ENCODE results near the gene NR3C2. TPM values are rescaled to one million over a fixed set of nuclear protein-coding genes. Genes with fewer than 3 reads are reported as not detected.

NR3C2 gene
- total RNA-seq, 1 donor from 2014 or later, result 16.7 TPM

GRCh38 chr4:148436512-148436911 lies 5.7 kb downstream of the NR3C2 start:
- no peak overlapping the region for H3K27ac ChIP-seq (ENCODE audit: low read depth, low read length)
- H3K9ac ChIP-seq (ENCODE audit: low read depth in 1 of 3, low read length in 3 of 3), result no peak overlapping the region
- peaks cover 12 to 29% (median 14%) of the 10 kb centered on the region in 3 donors for H3K4me1 ChIP-seq (ENCODE audit: control insufficient read depth in 3 of 3, insufficient read depth in 3 of 3, low read length in 3 of 3)
- peaks cover 0 to 8% (median 5%) of the 10 kb centered on the region in 3 donors for H3K36me3 ChIP-seq (ENCODE audit: control insufficient read depth in 3 of 3, insufficient read depth in 3 of 3, low read length in 3 of 3)
- H3K4me3 ChIP-seq (ENCODE audit: low read length in 3 of 3), result no peak overlapping the region
- H3K27me3 ChIP-seq (ENCODE audit: control insufficient read depth in 3 of 3, insufficient read depth in 3 of 3, low read length in 3 of 3), result no peaks in the 10 kb centered on the region
- H3K9me3 ChIP-seq (ENCODE audit: control insufficient read depth in 3 of 3, low read length in 3 of 3), result no peaks in the 10 kb centered on the region

GRCh38 chr4:148435654-148436406 lies 6.4 kb downstream of the NR3C2 start:
- H3K9ac ChIP-seq (ENCODE audit: low read depth in 1 of 3, low read length in 3 of 3), result no peak overlapping the region
- peak overlapping the region in 1 of 3 donors; percentile 8 for H3K4me3 ChIP-seq (ENCODE audit: low read length in 3 of 3)
- H3K27me3 ChIP-seq (ENCODE audit: control insufficient read depth in 3 of 3, insufficient read depth in 3 of 3, low read length in 3 of 3), result no peaks in the 10 kb centered on the region
- H3K36me3 ChIP-seq (ENCODE audit: control insufficient read depth in 3 of 3, insufficient read depth in 3 of 3, low read length in 3 of 3), result peaks cover 0 to 8% (median 5%) of the 10 kb centered on the region in 3 donors
- no peaks in the 10 kb centered on the region for H3K9me3 ChIP-seq (ENCODE audit: control insufficient read depth in 3 of 3, low read length in 3 of 3)
- peaks cover 14 to 25% (median 15%) of the 10 kb centered on the region in 3 donors for H3K4me1 ChIP-seq (ENCODE audit: control insufficient read depth in 3 of 3, insufficient read depth in 3 of 3, low read length in 3 of 3)
- no peak overlapping the region for H3K27ac ChIP-seq (ENCODE audit: low read depth, low read length)

GRCh38 chr4:148434075-148434773 lies 8.0 kb downstream of the NR3C2 start:
- Histone ChIP-seq H3K27ac (ENCODE audit: low read depth, low read length) (no peak overlapping the region), H3K9ac (ENCODE audit: low read depth in 1 of 3, low read length in 3 of 3) (peak overlapping the region in 1 of 3 donors; percentile 40), H3K27me3 (ENCODE audit: control insufficient read depth in 3 of 3, insufficient read depth in 3 of 3, low read length in 3 of 3) (no peaks in the 10 kb centered on the region), H3K4me3 (ENCODE audit: low read length in 3 of 3) (no peak overlapping the region), H3K4me1 (ENCODE audit: control insufficient read depth in 3 of 3, insufficient read depth in 3 of 3, low read length in 3 of 3) (peaks cover 12 to 16% (median 15%) of the 10 kb centered on the region in 3 donors), H3K9me3 (ENCODE audit: control insufficient read depth in 3 of 3, low read length in 3 of 3) (no peaks in the 10 kb centered on the region), H3K36me3 (ENCODE audit: control insufficient read depth in 3 of 3, insufficient read depth in 3 of 3, low read length in 3 of 3) (peaks cover 0 to 8% (median 5%) of the 10 kb centered on the region in 3 donors)

- Histone ChIP-seq H3K27ac (ENCODE audit: low read depth, low read length) (no peak overlapping the region), H3K4me1 (ENCODE audit: control insufficient read depth in 3 of 3, insufficient read depth in 3 of 3, low read length in 3 of 3) (peaks cover 10 to 17% (median 15%) of the 10 kb centered on the region in 3 donors), H3K9ac (ENCODE audit: low read depth in 1 of 3, low read length in 3 of 3) (no peak overlapping the region), H3K27me3 (ENCODE audit: control insufficient read depth in 3 of 3, insufficient read depth in 3 of 3, low read length in 3 of 3) (no peaks in the 10 kb centered on the region), H3K4me3 (ENCODE audit: low read length in 3 of 3) (no peak overlapping the region), H3K9me3 (ENCODE audit: control insufficient read depth in 3 of 3, low read length in 3 of 3) (no peaks in the 10 kb centered on the region), H3K36me3 (ENCODE audit: control insufficient read depth in 3 of 3, insufficient read depth in 3 of 3, low read length in 3 of 3) (peaks cover 0 to 8% (median 5%) of the 10 kb centered on the region in 3 donors)
Observed at GRCh38 chr4:148431401-148431800, 10.8 kb downstream of the NR3C2 start.

DNA sequence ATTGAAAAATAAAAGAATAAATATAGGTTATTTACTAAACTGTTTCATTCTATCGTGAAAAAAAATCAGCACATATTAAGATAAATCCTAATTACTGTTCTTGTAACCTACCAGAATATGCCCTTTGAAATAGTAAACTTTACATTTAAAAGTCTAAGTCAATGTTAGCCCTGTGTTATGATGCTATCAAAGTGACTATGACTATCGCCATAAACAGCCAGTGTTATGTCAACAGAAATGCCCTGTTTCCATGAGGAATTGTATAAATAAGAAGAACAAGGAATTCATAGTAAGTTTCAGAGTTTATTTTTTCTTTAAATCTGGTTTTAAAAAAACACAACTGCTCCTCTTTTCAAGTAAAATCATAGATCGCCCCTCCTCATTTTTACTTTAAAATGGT lies 11.4 kb downstream of the NR3C2 start:
- H3K9ac ChIP-seq (ENCODE audit: low read depth in 1 of 3, low read length in 3 of 3), result no peak overlapping the region
- H3K4me1 ChIP-seq (ENCODE audit: control insufficient read depth in 3 of 3, insufficient read depth in 3 of 3, low read length in 3 of 3), result peaks cover 8 to 18% (median 14%) of the 10 kb centered on the region in 3 donors
- H3K4me3 ChIP-seq (ENCODE audit: low read length in 3 of 3), result no peak overlapping the region
- H3K9me3 ChIP-seq (ENCODE audit: control insufficient read depth in 3 of 3, low read length in 3 of 3), result no peaks in the 10 kb centered on the region
- no peaks in the 10 kb centered on the region for H3K27me3 ChIP-seq (ENCODE audit: control insufficient read depth in 3 of 3, insufficient read depth in 3 of 3, low read length in 3 of 3)
- no peak overlapping the region for H3K27ac ChIP-seq (ENCODE audit: low read depth, low read length)
- peaks cover 0 to 6% (median 3%) of the 10 kb centered on the region in 3 donors for H3K36me3 ChIP-seq (ENCODE audit: control insufficient read depth in 3 of 3, insufficient read depth in 3 of 3, low read length in 3 of 3)

- no peaks in the 10 kb centered on the region for H3K27me3 ChIP-seq (ENCODE audit: control insufficient read depth in 3 of 3, insufficient read depth in 3 of 3, low read length in 3 of 3)
- H3K36me3 ChIP-seq (ENCODE audit: control insufficient read depth in 3 of 3, insufficient read depth in 3 of 3, low read length in 3 of 3), result no peaks in the 10 kb centered on the region
- H3K27ac ChIP-seq (ENCODE audit: low read depth, low read length), result no peak overlapping the region
- peaks cover 2 to 12% (median 7%) of the 10 kb centered on the region in 3 donors for H3K4me1 ChIP-seq (ENCODE audit: control insufficient read depth in 3 of 3, insufficient read depth in 3 of 3, low read length in 3 of 3)
- H3K9me3 ChIP-seq (ENCODE audit: control insufficient read depth in 3 of 3, low read length in 3 of 3), result no peaks in the 10 kb centered on the region
- H3K9ac ChIP-seq (ENCODE audit: low read depth in 1 of 3, low read length in 3 of 3), result no peak overlapping the region
- H3K4me3 ChIP-seq (ENCODE audit: low read length in 3 of 3), result no peak overlapping the region
Observed at GRCh38 chr4:148429206-148429605, 13.0 kb downstream of the NR3C2 start.

GRCh38 chr4:148426643-148427042 lies 15.6 kb downstream of the NR3C2 start:
- Histone ChIP-seq H3K9me3 (ENCODE audit: control insufficient read depth in 3 of 3, low read length in 3 of 3) (no peaks in the 10 kb centered on the region), H3K4me3 (ENCODE audit: low read length in 3 of 3) (no peak overlapping the region), H3K4me1 (ENCODE audit: control insufficient read depth in 3 of 3, insufficient read depth in 3 of 3, low read length in 3 of 3) (peaks cover 0 to 11% (median 7%) of the 10 kb centered on the region in 3 donors), H3K9ac (ENCODE audit: low read depth in 1 of 3, low read length in 3 of 3) (no peak overlapping the region), H3K36me3 (ENCODE audit: control insufficient read depth in 3 of 3, insufficient read depth in 3 of 3, low read length in 3 of 3) (no peaks in the 10 kb centered on the region), H3K27me3 (ENCODE audit: control insufficient read depth in 3 of 3, insufficient read depth in 3 of 3, low read length in 3 of 3) (no peaks in the 10 kb centered on the region), H3K27ac (ENCODE audit: low read depth, low read length) (no peak overlapping the region)

DNA sequence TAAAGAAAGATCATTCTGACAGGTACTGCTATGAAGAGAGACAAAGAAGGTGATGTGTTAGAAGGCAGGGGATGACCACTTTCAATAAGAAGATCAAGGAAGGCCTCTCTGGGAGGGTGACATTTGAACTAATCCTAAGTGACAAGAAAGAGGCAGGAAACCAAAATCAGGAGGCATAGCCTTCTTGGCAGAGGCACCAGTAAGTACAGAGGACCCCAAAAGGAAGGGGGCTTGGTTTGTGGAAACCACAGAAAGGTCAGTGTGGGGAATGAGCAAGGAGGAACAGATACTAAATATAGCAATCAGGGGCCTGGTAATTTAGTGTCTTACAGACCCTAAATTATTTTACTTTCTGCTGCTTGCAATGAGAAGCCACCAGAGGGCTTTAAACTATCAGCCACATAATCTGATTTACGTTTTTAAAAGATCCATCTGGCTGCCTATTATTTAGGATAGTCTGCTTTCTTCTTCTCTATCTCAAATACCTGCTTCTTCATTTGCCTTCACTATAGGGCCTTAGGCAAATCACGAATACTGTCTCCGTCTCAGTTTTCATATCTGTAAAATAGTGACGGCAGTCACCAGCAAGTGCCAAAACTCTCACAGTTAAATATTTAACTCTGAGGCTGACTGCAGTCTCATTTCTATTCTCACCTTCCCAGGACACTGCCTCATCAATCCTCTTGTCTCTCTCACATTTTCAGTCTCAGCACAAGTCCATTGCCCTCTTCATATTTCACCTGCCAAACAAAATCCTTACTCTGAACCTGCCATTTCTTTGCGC lies 16.7 kb downstream of the NR3C2 start:
- Histone ChIP-seq H3K9me3 (ENCODE audit: control insufficient read depth in 3 of 3, low read length in 3 of 3) (no peaks in the 10 kb centered on the region), H3K27me3 (ENCODE audit: control insufficient read depth in 3 of 3, insufficient read depth in 3 of 3, low read length in 3 of 3) (no peaks in the 10 kb centered on the region), H3K27ac (ENCODE audit: low read depth, low read length) (no peak overlapping the region), H3K36me3 (ENCODE audit: control insufficient read depth in 3 of 3, insufficient read depth in 3 of 3, low read length in 3 of 3) (no peaks in the 10 kb centered on the region), H3K9ac (ENCODE audit: low read depth in 1 of 3, low read length in 3 of 3) (no peak overlapping the region), H3K4me3 (ENCODE audit: low read length in 3 of 3) (no peak overlapping the region), H3K4me1 (ENCODE audit: control insufficient read depth in 3 of 3, insufficient read depth in 3 of 3, low read length in 3 of 3) (peaks cover 0 to 11% (median 4%) of the 10 kb centered on the region in 3 donors)

- H3K27me3 ChIP-seq (ENCODE audit: control insufficient read depth in 3 of 3, insufficient read depth in 3 of 3, low read length in 3 of 3), result no peaks in the 10 kb centered on the region
- no peaks in the 10 kb centered on the region for H3K9me3 ChIP-seq (ENCODE audit: control insufficient read depth in 3 of 3, low read length in 3 of 3)
- H3K9ac ChIP-seq (ENCODE audit: low read depth in 1 of 3, low read length in 3 of 3), result no peak overlapping the region
- peaks cover 0 to 2% (median 0%) of the 10 kb centered on the region in 3 donors for H3K4me1 ChIP-seq (ENCODE audit: control insufficient read depth in 3 of 3, insufficient read depth in 3 of 3, low read length in 3 of 3)
- no peak overlapping the region for H3K4me3 ChIP-seq (ENCODE audit: low read length in 3 of 3)
- H3K27ac ChIP-seq (ENCODE audit: low read depth, low read length), result no peak overlapping the region
- no peaks in the 10 kb centered on the region for H3K36me3 ChIP-seq (ENCODE audit: control insufficient read depth in 3 of 3, insufficient read depth in 3 of 3, low read length in 3 of 3)
Observed at GRCh38 chr4:148420397-148420796, 21.8 kb downstream of the NR3C2 start.

Data from skeletal muscle tissue (tissue), 4 donors.